GM19467 (cell line): ENCODE measurements around the gene APBA2.
"Not testable (repeated sequence)": the region's sequence is repeated elsewhere in the genome, so short reads cannot be mapped to it uniquely, and the experiment has no call there.

ENCODE experiments used
- ATAC-seq: cut with Tn5 transposase; IDR thresholded peaks from one replicate; pipeline ENCODE4 v1.9.1; 2021; ENCODE audit warnings: mild to moderate bottlenecking, moderate library complexity; ENCODE audit not compliant: unreplicated experiment

The APBA2 gene

GRCh38 chr15:29142129-29142747 lies 256.5 kb downstream of the APBA2 start:
- no peak for ATAC-seq

- ATAC-seq: no peak
Measured at GRCh38 chr15:29143293-29143692, 257.5 kb downstream of the APBA2 start.

- peak; percentile 44 for ATAC-seq
Measured at GRCh38 chr15:29143909-29144635, 258.3 kb downstream of the APBA2 start.

GRCh38 chr15:29149738-29150075 lies 263.9 kb downstream of the APBA2 start:
- no peak for ATAC-seq

GRCh38 chr15:29150515-29151483 lies 265.0 kb downstream of the APBA2 start:
- no peak for ATAC-seq

GRCh38 chr15:29151484-29151857 lies 265.7 kb downstream of the APBA2 start:
- no peak for ATAC-seq

- ATAC-seq: no peak
Measured at GRCh38 chr15:29156521-29156920, 270.7 kb downstream of the APBA2 start.

- no peak for ATAC-seq
Measured at GRCh38 chr15:29159771-29160455, 274.1 kb downstream of the APBA2 start.

- ATAC-seq: no peak
Measured at GRCh38 chr15:29162411-29162810, 276.6 kb downstream of the APBA2 start.

GRCh38 chr15:29167122-29167521 lies 281.3 kb downstream of the APBA2 start:
- ATAC-seq: not testable (repeated sequence)
